SK-N-SH (cell line): Measurements from ENCODE around the gene FGD4. TPM values are rescaled to one million over a fixed set of nuclear protein-coding genes. Genes with fewer than 3 reads are reported as not detected.

Experiments
- CTCF ChIA-PET: fragments of 300-600, 350-600 bp; formaldehyde crosslinking; extraction: SDS; loops from one replicate; lab custom pipeline; 2021; lab: Yijun Ruan, JAX
- POLR2A ChIA-PET: fragments of 350-600 bp; sonication (Branson Sonifier 250); formaldehyde crosslinking; extraction: SDS; loops from one replicate; lab custom pipeline; 2020; ENCODE audit warnings: antibody characterized with exemption, inconsistent platforms; lab: Yijun Ruan, JAX
- DNase-seq: peaks from one replicate; pipeline ENCODE4 v3.0.0; 2012
- H2AFZ ChIP-seq: fragments of 200-600 bp; sonication (generic); 2 replicates; pipeline ENCODE4 v1.8.1; 2016; ENCODE audit warnings: antibody characterized with exemption, mild to moderate bottlenecking, low read depth
- H3F3A ChIP-seq: fragments of 200-600 bp; sonication (generic); replicated peaks from 2 replicates; pipeline ENCODE3; 2016; ENCODE audit warnings: antibody characterized with exemption, mild to moderate bottlenecking; ENCODE audit not compliant: insufficient read depth
- H3K27ac ChIP-seq, 2 experiments: fragments of 200-500 bp in 1 of 2; fragments of 200-600 bp in 1 of 2; sonication (Bioruptor generic) in 1 of 2; sonication (generic), shearing (Covaris generic) in 1 of 2; 2 replicates each; pipeline versions ENCODE4 v1.5.1 to v1.6.1; 2014 to 2016; ENCODE audit warnings: low read depth in 2 of 2, inconsistent platforms in 1 of 2, low read length in 1 of 2, mild to moderate bottlenecking in 1 of 2, mixed read lengths in 1 of 2
- H3K27me3 ChIP-seq: fragments of 200-600 bp; sonication (generic), shearing (Covaris generic); 2 replicates; pipeline ENCODE4 v1.6.1; 2016; ENCODE audit warnings: mixed run types; ENCODE audit not compliant: insufficient read depth
- H3K36me3 ChIP-seq, 2 experiments: fragments of 200-500 bp in 1 of 2; fragments of 200-600 bp in 1 of 2; sonication (Bioruptor generic) in 1 of 2; sonication (generic) in 1 of 2; replicated peaks in 1 of 2; 2 replicates each; pipeline versions ENCODE3 to v1.5.1; 2014 to 2016; ENCODE audit warnings: low read length in 1 of 2, mild to moderate bottlenecking in 1 of 2; ENCODE audit not compliant: insufficient read depth in 2 of 2, control insufficient read depth in 1 of 2
- H3K4me1 ChIP-seq, 2 experiments: fragments of 200-500 bp in 1 of 2; fragments of 200-600 bp in 1 of 2; sonication (Bioruptor generic) in 1 of 2; sonication (generic), shearing (Covaris generic) in 1 of 2; 2 replicates each; pipeline versions ENCODE4 v1.5.1 to v1.6.1; 2014 to 2016; ENCODE audit warnings: low read depth in 1 of 2, low read length in 1 of 2, mixed run types in 1 of 2; ENCODE audit not compliant: insufficient read depth in 2 of 2, control insufficient read depth in 1 of 2
- H3K4me2 ChIP-seq: fragments of 200-600 bp; sonication (generic), shearing (Covaris generic); 2 replicates; pipeline ENCODE4 v1.6.1; 2017; ENCODE audit warnings: mixed run types
- H3K4me3 ChIP-seq, 2 experiments: fragments of 200-500 bp in 1 of 2; fragments of 200-600 bp in 1 of 2; sonication (Bioruptor generic) in 1 of 2; sonication (generic), shearing (Covaris generic) in 1 of 2; 2 replicates each; pipeline versions ENCODE4 v1.5.1 to v1.8.1; 2014 to 2016; ENCODE audit warnings: low read depth in 2 of 2, inconsistent platforms in 1 of 2, low read length in 1 of 2, mild to moderate bottlenecking in 1 of 2, mixed read lengths in 1 of 2, moderate library complexity in 1 of 2
- H3K79me2 ChIP-seq: fragments of 200-600 bp; sonication (generic); 2 replicates; pipeline ENCODE4 v1.8.1; 2017; ENCODE audit warnings: mild to moderate bottlenecking; ENCODE audit not compliant: insufficient read depth
- H3K9ac ChIP-seq: fragments of 200-600 bp; sonication (generic); 2 replicates; pipeline ENCODE4 v1.6.1; 2017; ENCODE audit warnings: mixed run types
- H3K9me2 ChIP-seq: fragments of 200-600 bp; sonication (generic); 2 replicates; pipeline ENCODE4 v1.6.1; 2017; ENCODE audit warnings: mixed run types
- H3K9me3 ChIP-seq: fragments of 200-600 bp; sonication (generic); 2 replicates; pipeline ENCODE4 v1.6.1; 2017; ENCODE audit warnings: mixed run types, mild to moderate bottlenecking, moderate library complexity
- H4K20me1 ChIP-seq: fragments of 200-600 bp; sonication (generic); 2 replicates; pipeline ENCODE4 v1.6.1; 2017; ENCODE audit warnings: mild to moderate bottlenecking, mixed run types; ENCODE audit not compliant: insufficient read depth
- CHD2 ChIP-seq: fragments of 150-350 bp; IDR thresholded peaks from 2 replicates; pipeline ENCODE4 v1.6.1; 2018; ENCODE audit warnings: low read length; ENCODE audit not compliant: partially characterized antibody
- ELF1 ChIP-seq: IDR thresholded peaks from 2 replicates; pipeline ENCODE4 v1.4.0; 2012
- EP300 ChIP-seq, 2 experiments: IDR thresholded peaks; 2 replicates each; pipeline versions ENCODE4 v1.4.0 to v1.6.1; 2012; ENCODE audit warnings: borderline replicate concordance in 1 of 2, low read depth in 1 of 2, low read length in 1 of 2
- GABPA ChIP-seq: IDR thresholded peaks from 2 replicates; pipeline ENCODE4 v1.4.0; 2012; ENCODE audit warnings: low read depth, mild to moderate bottlenecking
- GATA2 ChIP-seq: sonication (generic); formaldehyde crosslinking; IDR thresholded peaks from 2 replicates; pipeline ENCODE4 v1.5.0; 2020; ENCODE audit warnings: mild to moderate bottlenecking, missing genetic modification reagents
- MXI1 ChIP-seq: IDR thresholded peaks from 2 replicates; pipeline ENCODE4 v1.6.1; 2012; ENCODE audit warnings: mild to moderate bottlenecking, low read depth, low read length, improper control_type of control experiment
- NFIC ChIP-seq: IDR thresholded peaks from 2 replicates; pipeline ENCODE4 v1.4.0; 2012; ENCODE audit warnings: borderline replicate concordance
- NRF1 ChIP-seq: IDR thresholded peaks from 2 replicates; pipeline ENCODE4 v1.6.1; 2012; ENCODE audit warnings: low read depth, mild to moderate bottlenecking, low read length
- SIN3A ChIP-seq: IDR thresholded peaks from 2 replicates; pipeline ENCODE4 v1.6.1; 2012; ENCODE audit warnings: low read depth, mild to moderate bottlenecking, low read length, moderate library complexity, borderline replicate concordance
- WGBS: methylation state at CpG from one replicate; pipeline ENCODE4 v1.1.6; 2017; ENCODE audit warnings: low lambda C conversion rate; 5-methylcytosine and 5-hydroxymethylcytosine counted together
- polyA plus RNA-seq, 3 experiments: library from polyadenylated mRNA; depleted of rRNA; stranded (reverse); fragments of >200 nt; gene quantifications; 2 replicates each; pipeline ENCODE4 v1.2.3, GENCODE V29; 2012
- TF ChIP-seq, protein P1 (sequence below): IDR thresholded peaks from 2 replicates; pipeline ENCODE4 v1.6.1; 2012; ENCODE audit warnings: mild to moderate bottlenecking, low read depth, low read length, moderate library complexity

Gene FGD4
- polyA plus RNA-seq, 1 of the 3 experiments (the other 2 are of a cell fraction) = 0.26 TPM

DNA sequence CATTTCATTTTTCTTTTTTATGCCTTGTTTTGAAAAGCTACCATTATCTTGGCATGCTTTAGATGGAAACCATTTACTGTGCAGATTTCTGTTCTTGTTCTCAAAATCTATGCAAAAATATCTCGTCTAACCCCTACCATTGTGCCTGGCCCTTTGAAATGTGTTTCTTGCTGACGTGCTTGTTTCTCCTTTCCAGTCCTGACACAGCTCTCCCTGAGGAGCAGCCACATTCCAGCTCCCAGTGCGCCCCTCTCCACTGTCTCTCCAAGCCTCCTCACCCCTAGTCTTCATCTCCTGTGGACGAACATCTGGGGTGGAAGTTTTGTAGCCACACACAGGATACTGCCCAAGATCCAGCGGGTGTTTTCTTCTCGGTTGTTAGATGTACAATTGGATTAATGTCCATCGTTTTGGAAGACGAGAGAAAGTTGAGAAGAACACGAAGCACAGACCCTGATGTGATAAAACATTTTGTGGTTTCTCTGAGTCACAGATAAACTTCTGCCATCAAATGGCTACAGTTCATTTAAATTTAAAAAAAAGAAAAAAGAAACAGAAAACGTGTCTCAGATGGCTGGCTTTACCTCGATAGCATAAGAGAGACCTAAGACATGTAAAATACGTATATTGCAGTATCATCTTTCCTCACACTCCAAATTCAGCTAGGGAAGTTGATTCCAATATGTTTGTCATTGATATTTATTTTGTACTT lies 21.9 kb upstream of the FGD4 start:
- CTCF ChIA-PET = interaction anchor here (1.0 kb wide), 1 partner anchor 10 kb away, joined by 6 read pairs; no protein-coding TSS in a partner anchor
- no peak overlapping the region for H2AFZ ChIP-seq

DNA sequence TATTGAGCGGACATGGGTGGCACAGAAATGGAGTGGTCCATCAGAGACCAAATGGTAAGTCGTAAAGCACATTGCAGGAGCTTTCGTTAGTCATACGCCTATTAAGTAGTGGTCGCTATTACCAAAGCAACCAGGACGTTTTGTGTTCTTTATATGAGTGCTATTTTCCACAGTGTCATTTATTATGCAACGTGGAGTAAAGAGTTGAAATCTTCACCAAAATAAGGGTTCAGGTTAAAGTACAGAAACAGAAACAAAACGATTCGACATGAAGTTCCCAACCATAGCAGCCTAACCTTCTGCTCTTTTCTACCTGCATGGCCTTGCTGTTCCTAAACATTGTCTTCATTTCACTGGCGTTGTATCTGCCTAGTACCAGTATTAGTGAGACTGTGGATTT lies 20.1 kb upstream of the FGD4 start:
- no peaks in the 10 kb centered on the region for H3K36me3 ChIP-seq
- ChIA-PET POLR2A (no interaction called here), CTCF (interaction anchor here (0.5 to 1.5 kb wide), 2 partner anchors 293 to 426 kb away, joined by 3 to 5 read pairs; no protein-coding TSS in a partner anchor)
- H3K4me1 ChIP-seq = no peaks in the 10 kb centered on the region; a peak in 1 of 4 replicates
- peaks cover 9% of the 10 kb centered on the region for H3F3A ChIP-seq
- H3K9me3 ChIP-seq = no peaks in the 10 kb centered on the region
- no peaks in the 10 kb centered on the region; the same call in 1 of the 2 replicates for H3K9me2 ChIP-seq
- H3K79me2 ChIP-seq = no peaks in the 10 kb centered on the region
- H3K4me3 ChIP-seq = no peak overlapping the region
- no peaks in the 10 kb centered on the region for H3K27me3 ChIP-seq
- TF ChIP-seq EP300 (IDR thresholded peaks at IDR 0.05; ENCODE audit: borderline replicate concordance in 1 of 2, low read depth in 1 of 2, low read length in 1 of 2) = no peak
- TF ChIP-seq, protein P1, sequence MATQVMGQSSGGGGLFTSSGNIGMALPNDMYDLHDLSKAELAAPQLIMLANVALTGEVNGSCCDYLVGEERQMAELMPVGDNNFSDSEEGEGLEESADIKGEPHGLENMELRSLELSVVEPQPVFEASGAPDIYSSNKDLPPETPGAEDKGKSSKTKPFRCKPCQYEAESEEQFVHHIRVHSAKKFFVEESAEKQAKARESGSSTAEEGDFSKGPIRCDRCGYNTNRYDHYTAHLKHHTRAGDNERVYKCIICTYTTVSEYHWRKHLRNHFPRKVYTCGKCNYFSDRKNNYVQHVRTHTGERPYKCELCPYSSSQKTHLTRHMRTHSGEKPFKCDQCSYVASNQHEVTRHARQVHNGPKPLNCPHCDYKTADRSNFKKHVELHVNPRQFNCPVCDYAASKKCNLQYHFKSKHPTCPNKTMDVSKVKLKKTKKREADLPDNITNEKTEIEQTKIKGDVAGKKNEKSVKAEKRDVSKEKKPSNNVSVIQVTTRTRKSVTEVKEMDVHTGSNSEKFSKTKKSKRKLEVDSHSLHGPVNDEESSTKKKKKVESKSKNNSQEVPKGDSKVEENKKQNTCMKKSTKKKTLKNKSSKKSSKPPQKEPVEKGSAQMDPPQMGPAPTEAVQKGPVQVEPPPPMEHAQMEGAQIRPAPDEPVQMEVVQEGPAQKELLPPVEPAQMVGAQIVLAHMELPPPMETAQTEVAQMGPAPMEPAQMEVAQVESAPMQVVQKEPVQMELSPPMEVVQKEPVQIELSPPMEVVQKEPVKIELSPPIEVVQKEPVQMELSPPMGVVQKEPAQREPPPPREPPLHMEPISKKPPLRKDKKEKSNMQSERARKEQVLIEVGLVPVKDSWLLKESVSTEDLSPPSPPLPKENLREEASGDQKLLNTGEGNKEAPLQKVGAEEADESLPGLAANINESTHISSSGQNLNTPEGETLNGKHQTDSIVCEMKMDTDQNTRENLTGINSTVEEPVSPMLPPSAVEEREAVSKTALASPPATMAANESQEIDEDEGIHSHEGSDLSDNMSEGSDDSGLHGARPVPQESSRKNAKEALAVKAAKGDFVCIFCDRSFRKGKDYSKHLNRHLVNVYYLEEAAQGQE = no peak
- no peak for TF ChIP-seq GABPA
- TF ChIP-seq NFIC = no peak
- no peaks in the 10 kb centered on the region for H4K20me1 ChIP-seq
- H3K4me2 ChIP-seq = no peak overlapping the region
- 93% methylated on average over 10 of the region's 10 CpGs for WGBS
- H3K27ac ChIP-seq = no peak overlapping the region
- H3K9ac ChIP-seq = no peak overlapping the region
- DNase-seq = no peak
- no peak overlapping the region for H2AFZ ChIP-seq

More for the DNA sequence above, 21.9 kb upstream of the FGD4 start:
- H3K4me3 ChIP-seq = no peak overlapping the region
- no peak for DNase-seq
- WGBS = 92% methylated on average over 12 of the region's 12 CpGs
- TF ChIP-seq ELF1 (no peak), NRF1 (no peak), SIN3A (no peak), GATA2 (CRISPR knock-in tag) (no peak), EP300 (IDR thresholded peaks at IDR 0.05; ENCODE audit: borderline replicate concordance in 1 of 2, low read depth in 1 of 2, low read length in 1 of 2) (no peak), MXI1 (no peak), CHD2 (no peak)
- peaks cover 7% of the 10 kb centered on the region for H3F3A ChIP-seq
- POLR2A ChIA-PET = no interaction called here
- H4K20me1 ChIP-seq = no peaks in the 10 kb centered on the region
- H3K36me3 ChIP-seq = no peaks in the 10 kb centered on the region
- H3K27ac ChIP-seq = no peak overlapping the region
- H3K79me2 ChIP-seq = no peaks in the 10 kb centered on the region
- no peaks in the 10 kb centered on the region for H3K9me3 ChIP-seq
- H3K27me3 ChIP-seq = no peaks in the 10 kb centered on the region
- H3K4me1 ChIP-seq = no peaks in the 10 kb centered on the region; a peak in 1 of 4 replicates
- no peak overlapping the region for H3K4me2 ChIP-seq
- H3K9me2 ChIP-seq = no peaks in the 10 kb centered on the region; the same call in 1 of the 2 replicates
- H3K9ac ChIP-seq = no peak overlapping the region
